CD4-positive, alpha-beta T cell (primary cell): ENCODE measurements around the gene SORCS2. TPM values are rescaled to one million over a fixed set of nuclear protein-coding genes. Genes with fewer than 3 reads are reported as not detected.

ENCODE experiments used
- ATAC-seq: fragments of 200-7000 bp; cut with Tn5 transposase; one replicate; pipeline ENCODE4 v1.10.0; 2022; ENCODE audit warnings: mild to moderate bottlenecking; ENCODE audit not compliant: poor library complexity
- CTCF ChIA-PET: fragments of 350-600 bp; sonication (Branson Sonifier 250); formaldehyde crosslinking; loops from one replicate; lab custom pipeline; 2021; ENCODE audit warnings: antibody characterized with exemption, inconsistent platforms; lab: Charles Lee
- POLR2A ChIA-PET: fragments of 350-600 bp; sonication (Branson Sonifier 250); formaldehyde crosslinking; loops from one replicate; lab custom pipeline; 2021; ENCODE audit warnings: antibody characterized with exemption, inconsistent platforms; lab: Charles Lee
- DNase-seq, 14 experiments: peaks; one replicate each; pipeline ENCODE4 v3.0.0-alpha.2; 2013 to 2020; ENCODE audit warnings: mixed read lengths in 2 of 14
- H3K27ac ChIP-seq, 2 donors: one replicate each; pipeline versions ENCODE4 v1.5.1 to v1.7.0; 2013; ENCODE audit warnings: low read length in 2 of 2, low read depth in 1 of 2, mild to moderate bottlenecking in 1 of 2
- H3K27me3 ChIP-seq, 2 experiments: 1 replicate in 1 of 2; 2 replicates in 1 of 2; pipeline versions ENCODE4 v1.6.1 to v1.7.0; 2013; ENCODE audit warnings: low read length in 2 of 2, control low read depth in 1 of 2, mild to moderate bottlenecking in 1 of 2, moderate library complexity in 1 of 2; ENCODE audit not compliant: insufficient read depth in 2 of 2, control insufficient read depth in 1 of 2
- H3K36me3 ChIP-seq: one replicate; pipeline ENCODE4 v1.6.1; 2013; ENCODE audit warnings: low read length, control low read depth; ENCODE audit not compliant: insufficient read depth
- H3K4me1 ChIP-seq: one replicate; pipeline ENCODE4 v1.6.1; 2013; ENCODE audit warnings: low read length, control low read depth; ENCODE audit not compliant: insufficient read depth
- H3K4me3 ChIP-seq: one replicate; pipeline ENCODE4 v1.5.1; 2013; ENCODE audit warnings: mild to moderate bottlenecking, low read length, moderate library complexity
- H3K9me3 ChIP-seq, 2 experiments: 1 replicate in 1 of 2; 2 replicates in 1 of 2; pipeline versions ENCODE4 v1.6.1 to v1.7.0; 2013; ENCODE audit warnings: low read length in 2 of 2, mild to moderate bottlenecking in 2 of 2, control low read depth in 1 of 2, moderate library complexity in 1 of 2; ENCODE audit not compliant: control insufficient read depth in 1 of 2, insufficient read depth in 1 of 2
- H3K27ac Mint-ChIP-seq: one replicate; pipeline ENCODE4 v1.8.0; 2020; ENCODE audit warnings: mixed read lengths
- H3K27me3 Mint-ChIP-seq: one replicate; pipeline ENCODE4 v1.8.0; 2021; ENCODE audit warnings: mixed read lengths
- H3K36me3 Mint-ChIP-seq: one replicate; pipeline ENCODE4 v1.8.0; 2021; ENCODE audit warnings: low read depth, mixed read lengths
- H3K4me1 Mint-ChIP-seq: one replicate; pipeline ENCODE4 v1.8.0; 2021; ENCODE audit warnings: low read depth, mixed read lengths
- H3K4me3 Mint-ChIP-seq: one replicate; pipeline ENCODE4 v1.8.0; 2020; ENCODE audit warnings: mild to moderate bottlenecking, mixed read lengths
- H3K9me3 Mint-ChIP-seq: one replicate; pipeline ENCODE4 v1.8.0; 2020; ENCODE audit warnings: mixed read lengths
- CTCF ChIP-seq: fragments of 200-600 bp; IDR thresholded peaks from one replicate; pipeline ENCODE4 v1.8.0; 2022; ENCODE audit warnings: antibody characterized with exemption, mild to moderate bottlenecking
- intact Hi-C, 2 experiments: fragments of 100-400 bp; cut with DNase I in 1 of 2; cut with micrococcal nuclease in 1 of 2; formaldehyde crosslinking; loops; one replicate each; pipeline versions ENCODE4 v1.15.1 to v1.9.0; 2023 to 2025; cut with DNase I, micrococcal nuclease
- total RNA-seq, 174 experiments: library from RNA in 2 of 174; stranded (reverse) in 2 of 174; gene quantifications; one replicate each; pipeline ENCODE4 v1.2.3 and lab custom pipeline; 2021 to 2026

SORCS2 gene
- total RNA-seq, 2 experiments from 2014 or later, result not detected

GRCh38 chr4:7379186-7379585 lies 186.8 kb downstream of the SORCS2 start:
- DNase-seq (no peak), ATAC-seq (no peak)
- peaks cover 0 to 15% of the 10 kb centered on the region in 2 experiments for H3K9me3 ChIP-seq
- Mint-ChIP-seq H3K4me3 (no peak overlapping the region), H3K36me3 (no peaks in the 10 kb centered on the region), H3K4me1 (no peaks in the 10 kb centered on the region), H3K9me3 (no peaks in the 10 kb centered on the region), H3K27me3 (peaks cover 49% of the 10 kb centered on the region), H3K27ac (no peak overlapping the region)
- H3K27ac ChIP-seq, result no peak overlapping the region
- H3K27me3 ChIP-seq, result peaks cover 24 to 25% of the 10 kb centered on the region in 2 experiments
- H3K4me1 ChIP-seq, result no peaks in the 10 kb centered on the region
- H3K36me3 ChIP-seq, result no peaks in the 10 kb centered on the region
- TF ChIP-seq CTCF, result no peak
- POLR2A ChIA-PET, result no interaction called here
- intact Hi-C loops, result no loop called here
- CTCF ChIA-PET, result no interaction called here
- no peak overlapping the region for H3K4me3 ChIP-seq

- no peaks in the 10 kb centered on the region for H3K4me1 Mint-ChIP-seq
- Histone ChIP-seq H3K9me3 (peaks cover 0 to 18% of the 10 kb centered on the region in 2 experiments), H3K4me3 (no peak overlapping the region), H3K27ac (no peak overlapping the region), H3K36me3 (no peaks in the 10 kb centered on the region), H3K27me3 (peaks cover 24 to 25% of the 10 kb centered on the region in 2 experiments), H3K4me1 (no peaks in the 10 kb centered on the region)
- H3K9me3 Mint-ChIP-seq, result no peaks in the 10 kb centered on the region
- ATAC-seq, result no peak
- DNase-seq, result no peak
- H3K27ac Mint-ChIP-seq, result no peak overlapping the region
- H3K36me3 Mint-ChIP-seq, result no peaks in the 10 kb centered on the region
- H3K4me3 Mint-ChIP-seq, result no peak overlapping the region
- intact Hi-C loops, result no loop called here
- CTCF ChIA-PET, result no interaction called here
- POLR2A ChIA-PET, result no interaction called here
- no peak for TF ChIP-seq CTCF
- peaks cover 49% of the 10 kb centered on the region for H3K27me3 Mint-ChIP-seq
These were observed 187.4 kb downstream of the SORCS2 start for GRCh38 chr4:7379719-7380118.

DNA sequence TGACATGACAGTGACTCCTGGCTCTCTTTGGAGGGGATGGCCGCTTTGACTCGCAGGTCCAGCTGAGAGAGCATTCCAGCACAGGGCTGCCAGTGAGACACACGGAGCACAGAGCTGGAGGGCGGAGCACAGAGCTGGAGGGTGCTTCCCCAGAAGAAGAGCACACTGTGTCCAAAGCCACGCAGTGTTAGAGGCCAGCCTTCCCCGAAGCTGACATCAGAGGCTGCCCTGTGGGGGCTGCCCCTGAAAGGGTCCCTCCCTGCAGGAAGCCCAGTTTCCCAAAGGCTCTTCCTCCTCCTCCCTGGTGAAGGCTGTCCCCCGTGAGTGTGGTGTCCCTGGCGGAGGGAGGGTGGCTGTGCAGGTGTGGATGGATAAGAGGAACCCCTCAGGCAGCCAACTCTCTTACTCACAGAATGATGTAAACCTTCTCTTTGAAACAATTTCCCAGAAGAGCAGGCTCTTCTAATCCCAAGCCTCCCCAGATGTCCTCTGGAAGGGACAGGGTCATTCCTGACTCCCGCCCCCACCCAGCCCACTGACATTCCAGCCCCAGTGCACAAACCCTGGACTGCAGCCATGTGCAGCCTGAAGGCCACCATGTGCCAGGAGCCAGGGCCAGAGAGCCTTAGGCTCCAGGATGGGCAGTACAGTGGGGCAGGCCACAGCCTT lies 189.0 kb downstream of the SORCS2 start:
- CTCF ChIA-PET, result no interaction called here

More for the DNA sequence above, 189.0 kb downstream of the SORCS2 start:
- Mint-ChIP-seq H3K27me3 (peaks cover 38% of the 10 kb centered on the region), H3K4me1 (no peaks in the 10 kb centered on the region), H3K27ac (no peak overlapping the region), H3K36me3 (no peaks in the 10 kb centered on the region), H3K9me3 (no peaks in the 10 kb centered on the region), H3K4me3 (no peak overlapping the region)
- TF ChIP-seq CTCF, result no peak
- intact Hi-C loops, result no loop called here
- Histone ChIP-seq H3K4me3 (no peak overlapping the region), H3K4me1 (no peaks in the 10 kb centered on the region), H3K9me3 (peaks cover 0 to 29% of the 10 kb centered on the region in 2 experiments), H3K36me3 (no peaks in the 10 kb centered on the region), H3K27ac (no peak overlapping the region), H3K27me3 (peaks cover 23 to 24% of the 10 kb centered on the region in 2 experiments)
- DNase-seq, result peak in 1 of 14 experiments; percentile 17
- POLR2A ChIA-PET, result no interaction called here
- no peak for ATAC-seq
